Pulmonary artery endothelial cell (primary cell): ENCODE measurements around the gene LAMA3. TPM values are rescaled to one million over a fixed set of nuclear protein-coding genes. Genes with fewer than 3 reads are reported as not detected.
A peak's percentile ranks its signal among the peaks of the same experiment; 100 is the strongest.
"Not testable (repeated sequence)": the region's sequence is repeated elsewhere in the genome, so short reads cannot be mapped to it uniquely, and the experiment has no call there.

Experiments
- DNase-seq: peaks from one replicate; pipeline ENCODE4 v3.0.0-alpha.2; 2011; ENCODE audit warnings: low read depth, low spot score
- total RNA-seq: library from RNA; depleted of rRNA; stranded (reverse); fragments of >200 nt; gene quantifications from 2 replicates; pipeline ENCODE4 v1.2.3, GENCODE V29; 2014

LAMA3 gene
- total RNA-seq, 1 donor from 2014 or later, result 5.5 TPM

- DNase-seq, result no peak
Observed at GRCh38 chr18:23704806-23705205, 15.6 kb downstream of the LAMA3 start.

GRCh38 chr18:23706971-23707640 is 17.9 kb downstream of the LAMA3 start:
- no peak for DNase-seq

GRCh38 chr18:23710068-23710527 is 20.8 kb downstream of the LAMA3 start:
- no peak for DNase-seq

GRCh38 chr18:23710946-23711345 is 21.7 kb downstream of the LAMA3 start:
- no peak for DNase-seq

GRCh38 chr18:23711426-23711825 is 22.2 kb downstream of the LAMA3 start:
- DNase-seq, result no peak

- DNase-seq, result no peak
Observed at GRCh38 chr18:23712445-23712844, 23.2 kb downstream of the LAMA3 start.

GRCh38 chr18:23714576-23714975 is 25.3 kb downstream of the LAMA3 start:
- no peak for DNase-seq

GRCh38 chr18:23716079-23716478 is 26.8 kb downstream of the LAMA3 start:
- DNase-seq, result not testable (repeated sequence)

- DNase-seq, result no peak
Observed at GRCh38 chr18:23716516-23716915, 27.3 kb downstream of the LAMA3 start.

GRCh38 chr18:23716966-23717365 is 27.7 kb downstream of the LAMA3 start:
- no peak for DNase-seq

- DNase-seq, result no peak
Observed at GRCh38 chr18:23718243-23718720, 29.0 kb downstream of the LAMA3 start.

GRCh38 chr18:23718731-23719130 is 29.5 kb downstream of the LAMA3 start:
- DNase-seq, result no peak

- DNase-seq, result peak; percentile 75
Observed at GRCh38 chr18:23719634-23720201, 30.5 kb downstream of the LAMA3 start.

- DNase-seq, result no peak
Observed at GRCh38 chr18:23721696-23722480, 32.6 kb downstream of the LAMA3 start.

GRCh38 chr18:23722646-23723045 is 33.4 kb downstream of the LAMA3 start:
- no peak for DNase-seq

- no peak for DNase-seq
Observed at GRCh38 chr18:23723121-23723520, 33.9 kb downstream of the LAMA3 start.

- DNase-seq, result no peak
Observed at GRCh38 chr18:23724681-23725080, 35.4 kb downstream of the LAMA3 start.

- DNase-seq, result no peak
Observed at GRCh38 chr18:23725351-23725750, 36.1 kb downstream of the LAMA3 start.

GRCh38 chr18:23725827-23726661 is 36.8 kb downstream of the LAMA3 start:
- no peak for DNase-seq

GRCh38 chr18:23727707-23728493 is 38.6 kb downstream of the LAMA3 start:
- no peak for DNase-seq

- DNase-seq, result no peak
Observed at GRCh38 chr18:23730857-23731256, 41.6 kb downstream of the LAMA3 start.
